Measurements from ENCODE around the gene PHACTR1.

- TF ChIP-seq EZH2 (IDR thresholded peaks at IDR 0.05; ENCODE audit: borderline replicate concordance, low read depth, low read length, poor library complexity, severe bottlenecking) (no peak), CTCF (conservative IDR thresholded peaks at IDR 0.05; ENCODE audit: low read depth, low read length) (no peak)
These were observed 128.8 kb downstream of the PHACTR1 start for GRCh38 chr6:12845224-12846004.
